ENCODE data around the gene NEUROG1.
"Not testable (repeated sequence)": the region's sequence is repeated elsewhere in the genome, so short reads cannot be mapped to it uniquely, and the experiment has no call there.

Gene NEUROG1

DNA sequence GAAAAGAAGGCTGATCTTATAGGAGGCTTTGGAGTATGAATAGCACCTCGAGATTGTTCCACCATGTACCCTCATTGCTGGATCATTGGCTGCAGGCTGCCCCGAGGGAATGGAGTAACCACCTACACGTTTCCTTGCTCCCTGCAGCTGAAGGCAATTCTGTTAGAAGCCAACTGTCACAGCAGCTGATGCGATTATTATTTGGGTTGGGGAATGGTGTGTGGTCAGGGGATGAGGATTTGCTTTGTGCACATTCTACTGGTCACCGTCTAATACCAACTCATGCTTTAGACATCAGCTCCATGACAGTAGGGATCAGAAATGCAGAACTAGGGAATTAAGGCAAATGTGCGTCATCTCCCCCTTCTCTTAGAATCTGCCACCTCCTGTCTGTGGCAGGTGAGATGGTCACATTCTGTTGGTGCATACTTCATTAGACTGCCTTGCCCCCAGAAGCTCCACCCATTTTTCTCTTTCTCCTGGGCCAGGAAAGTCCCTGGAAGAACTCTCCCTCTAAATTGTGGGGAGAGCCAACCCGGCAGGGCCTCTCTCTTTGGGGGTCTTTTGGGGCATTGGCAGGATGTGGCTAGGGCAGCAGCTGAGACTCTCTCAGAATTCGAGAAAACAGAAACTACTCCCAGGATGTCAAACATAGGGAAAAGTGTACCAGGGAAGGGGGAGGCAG lies 32.8 kb downstream of the NEUROG1 start:
- no peaks in the 10 kb centered on the region for H3K27me3 ChIP-seq (ENCODE audit: control insufficient read depth, insufficient read depth, low read length)
- no peak overlapping the region for H3K9ac ChIP-seq
- H3K9me3 ChIP-seq (ENCODE audit: control insufficient read depth, low read length) = no peaks in the 10 kb centered on the region

GRCh38 chr5:135501965-135502364 lies 33.8 kb downstream of the NEUROG1 start:
- Histone ChIP-seq H3K27me3 (ENCODE audit: control insufficient read depth, insufficient read depth, low read length) (no peaks in the 10 kb centered on the region), H3K79me2 (no peaks in the 10 kb centered on the region), H3K9ac (no peak overlapping the region), H3K4me3 (ENCODE audit: low read depth, low read length) (no peak overlapping the region), H3K4me1 (no peaks in the 10 kb centered on the region), H3K27ac (no peak overlapping the region), H3K4me2 (ENCODE audit: low read length) (no peak overlapping the region), H3K36me3 (ENCODE audit: control insufficient read depth, insufficient read depth, low read length) (no peaks in the 10 kb centered on the region), H3K9me3 (ENCODE audit: control insufficient read depth, low read length) (no peaks in the 10 kb centered on the region), H2AFZ (no peak overlapping the region)
- no peak for TF ChIP-seq CTCF (IDR thresholded peaks at IDR 0.05)

More for the DNA sequence above, 32.8 kb downstream of the NEUROG1 start:
- Histone ChIP-seq H3K79me2 (no peaks in the 10 kb centered on the region), H3K36me3 (ENCODE audit: control insufficient read depth, insufficient read depth, low read length) (no peaks in the 10 kb centered on the region), H3K27ac (no peak overlapping the region), H2AFZ (no peak overlapping the region), H3K4me1 (no peaks in the 10 kb centered on the region), H3K4me3 (ENCODE audit: low read depth, low read length) (no peak overlapping the region), H3K4me2 (ENCODE audit: low read length) (no peak overlapping the region)
- TF ChIP-seq CTCF (IDR thresholded peaks at IDR 0.05) = no peak

DNA sequence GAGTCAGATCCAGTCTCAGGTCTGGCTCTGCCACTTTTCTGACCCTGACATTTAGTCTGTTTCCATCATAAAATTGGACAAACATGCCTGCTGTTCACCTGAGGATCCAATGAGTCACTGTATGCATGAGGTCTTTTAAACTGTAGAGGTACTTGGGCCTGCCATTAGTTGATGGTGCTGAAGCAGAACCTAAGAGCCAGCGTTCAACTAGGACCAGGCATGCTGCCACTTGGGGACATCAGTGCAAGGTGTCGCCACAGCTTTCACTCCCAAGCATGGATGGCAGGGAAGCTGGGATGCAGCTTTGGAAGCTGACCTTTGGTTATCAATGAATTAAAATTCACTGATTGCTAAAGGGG lies 37.1 kb downstream of the NEUROG1 start:
- Histone ChIP-seq H2AFZ (no peak overlapping the region), H3K36me3 (ENCODE audit: control insufficient read depth, insufficient read depth, low read length) (no peaks in the 10 kb centered on the region), H3K27me3 (ENCODE audit: control insufficient read depth, insufficient read depth, low read length) (no peaks in the 10 kb centered on the region), H3K9ac (no peak overlapping the region), H3K4me1 (no peaks in the 10 kb centered on the region), H3K4me3 (ENCODE audit: low read depth, low read length) (no peak overlapping the region), H3K27ac (no peak overlapping the region), H3K4me2 (ENCODE audit: low read length) (no peak overlapping the region), H3K9me3 (ENCODE audit: control insufficient read depth, low read length) (no peaks in the 10 kb centered on the region), H3K79me2 (no peaks in the 10 kb centered on the region)
- no peak for TF ChIP-seq CTCF (IDR thresholded peaks at IDR 0.05)

DNA sequence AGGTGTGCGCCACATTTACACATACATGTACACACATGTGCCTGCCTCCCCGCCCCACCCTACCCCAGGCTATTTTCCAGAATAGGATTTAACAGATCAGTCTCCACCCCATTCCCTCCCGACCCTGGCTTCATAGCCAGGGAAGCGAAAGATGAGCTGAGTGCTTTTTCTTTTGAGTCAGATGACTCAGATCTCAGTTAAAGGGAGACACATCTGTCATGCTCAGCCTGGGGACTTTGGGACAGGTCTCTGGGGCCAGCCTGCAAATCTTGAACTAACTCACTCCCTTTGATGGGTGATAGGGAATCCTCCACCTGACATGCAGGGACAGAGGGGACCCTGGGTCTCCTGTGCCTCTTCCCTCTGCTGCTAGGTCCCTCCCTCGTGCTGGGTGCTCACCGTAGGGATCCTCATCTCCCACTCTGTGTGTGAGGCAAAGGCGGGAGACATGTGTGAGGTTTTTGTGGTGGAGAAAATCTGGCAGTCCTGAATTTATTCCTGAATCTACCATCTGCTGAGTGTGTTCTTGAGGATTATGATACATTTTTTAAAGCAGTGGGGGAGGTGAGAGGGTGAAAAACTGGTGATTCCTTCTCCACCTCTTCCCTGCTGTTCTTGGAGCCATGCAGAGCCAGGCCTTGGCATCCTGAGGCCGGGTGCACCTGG lies 37.7 kb downstream of the NEUROG1 start:
- H3K79me2 ChIP-seq = no peaks in the 10 kb centered on the region
- H3K4me2 ChIP-seq (ENCODE audit: low read length) = no peak overlapping the region
- H2AFZ ChIP-seq = no peak overlapping the region
- no peaks in the 10 kb centered on the region for H3K36me3 ChIP-seq (ENCODE audit: control insufficient read depth, insufficient read depth, low read length)
- TF ChIP-seq CTCF (IDR thresholded peaks at IDR 0.05) = no peak
- H3K4me1 ChIP-seq = no peaks in the 10 kb centered on the region
- no peaks in the 10 kb centered on the region for H3K9me3 ChIP-seq (ENCODE audit: control insufficient read depth, low read length)
- no peaks in the 10 kb centered on the region for H3K27me3 ChIP-seq (ENCODE audit: control insufficient read depth, insufficient read depth, low read length)
- H3K9ac ChIP-seq = no peak overlapping the region
- no peak overlapping the region for H3K4me3 ChIP-seq (ENCODE audit: low read depth, low read length)
- H3K27ac ChIP-seq = no peak overlapping the region

DNA sequence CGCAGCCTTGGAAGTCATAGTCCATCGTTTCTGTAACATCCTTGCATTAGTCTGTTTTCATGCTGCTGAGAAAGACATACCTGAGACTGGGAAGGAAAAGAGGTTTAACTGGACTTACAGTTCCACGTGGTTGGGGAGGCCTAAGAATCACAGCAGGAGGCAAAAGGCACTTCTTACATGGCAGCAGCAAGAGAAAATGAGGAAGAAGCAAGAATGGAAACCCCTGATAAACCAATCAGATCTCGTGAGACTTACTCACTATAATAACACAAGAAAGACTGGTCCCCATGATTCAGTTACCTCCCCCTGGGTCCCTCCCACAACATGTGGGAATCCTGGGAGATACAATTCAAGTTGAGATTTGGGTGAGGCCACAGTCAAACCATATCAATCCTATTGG lies 40.2 kb downstream of the NEUROG1 start:
- not testable (repeated sequence) for H3K9me3 ChIP-seq (ENCODE audit: control insufficient read depth, low read length); H3K36me3 ChIP-seq (ENCODE audit: control insufficient read depth, insufficient read depth, low read length); H3K9ac ChIP-seq; H3K27me3 ChIP-seq (ENCODE audit: control insufficient read depth, insufficient read depth, low read length); H3K4me1 ChIP-seq; H3K27ac ChIP-seq; H3K4me2 ChIP-seq (ENCODE audit: low read length); H3K79me2 ChIP-seq; H3K4me3 ChIP-seq (ENCODE audit: low read depth, low read length); H2AFZ ChIP-seq

Data from parathyroid adenoma (tissue), 2 donors.